H1 (cell line): ENCODE data around the gene DPF3. TPM values are rescaled to one million over a fixed set of nuclear protein-coding genes. Genes with fewer than 3 reads are reported as not detected.

ENCODE experiments used
- CTCF ChIA-PET: fragments of 300-600 bp; sonication (Branson Sonifier 250); formaldehyde crosslinking; loops from one replicate; lab custom pipeline; 2021; ENCODE audit not compliant: partially characterized antibody; lab: Charles Lee
- POLR2A ChIA-PET: fragments of 300-600 bp; sonication (Branson Sonifier 250); formaldehyde crosslinking; loops from one replicate; lab custom pipeline; 2021; ENCODE audit warnings: inconsistent platforms; ENCODE audit not compliant: partially characterized antibody; lab: Charles Lee
- DNase-seq, 2 experiments: peaks; one replicate each; pipeline versions ENCODE4 v3.0.0 to v3.0.0-alpha.2; 2010 to 2022; ENCODE audit warnings: low spot score in 2 of 2, low read depth in 1 of 2, mixed read lengths in 1 of 2
- FAIRE-seq: peaks from 2 replicates; lab custom pipeline; 2011; peaks lifted over from hg19 to GRCh38; lab: Jason Lieb, UNC
- H2AFZ ChIP-seq: 2 replicates; pipeline ENCODE4 v1.8.1; 2012; ENCODE audit warnings: low read length, inconsistent platforms
- H2AK5ac ChIP-seq: 2 replicates; pipeline ENCODE4 v1.6.1; 2013; ENCODE audit warnings: low read depth, low read length
- H2BK120ac ChIP-seq: replicated peaks from 2 replicates; pipeline ENCODE3; 2013; ENCODE audit warnings: low read depth, low read length, inconsistent platforms
- H2BK12ac ChIP-seq: 2 replicates; pipeline ENCODE4 v1.6.1; 2013; ENCODE audit warnings: low read depth, low read length
- H2BK15ac ChIP-seq: 2 replicates; pipeline ENCODE4 v1.6.1; 2013; ENCODE audit warnings: low read length
- H2BK20ac ChIP-seq: 2 replicates; pipeline ENCODE4 v1.6.1; 2013; ENCODE audit warnings: low read length
- H2BK5ac ChIP-seq: 2 replicates; pipeline ENCODE4 v1.6.1; 2013; ENCODE audit warnings: low read depth, low read length
- H3K14ac ChIP-seq: 2 replicates; pipeline ENCODE4 v1.6.1; 2013; ENCODE audit warnings: inconsistent platforms; ENCODE audit not compliant: insufficient read length
- H3K18ac ChIP-seq: 2 replicates; pipeline ENCODE4 v1.6.1; 2013; ENCODE audit warnings: low read length; ENCODE audit errors: extremely low read depth
- H3K23ac ChIP-seq: 2 replicates; pipeline ENCODE4 v1.6.1; 2013; ENCODE audit warnings: inconsistent platforms; ENCODE audit not compliant: insufficient read length
- H3K23me2 ChIP-seq: 2 replicates; pipeline ENCODE4 v1.6.1; 2013; ENCODE audit warnings: low read depth, low read length
- H3K27ac ChIP-seq: 2 replicates; pipeline ENCODE4 v1.6.1; 2011; ENCODE audit warnings: low read depth, low read length, inconsistent platforms
- H3K27me3 ChIP-seq, 4 experiments: replicated peaks in 1 of 4; 1 replicate in 1 of 4; 2 replicates in 3 of 4; pipeline versions ENCODE4 v1.6.1 to v1.8.1; 2011 to 2013; ENCODE audit warnings: low read length in 3 of 4, mild to moderate bottlenecking in 3 of 4, inconsistent platforms in 2 of 4, mixed read lengths in 2 of 4, moderate library complexity in 1 of 4; ENCODE audit not compliant: control insufficient read depth in 3 of 4, insufficient read depth in 3 of 4; ENCODE audit errors: extremely low read depth in 1 of 4
- H3K36me3 ChIP-seq, 4 experiments: 2 replicates each; pipeline versions ENCODE4 v1.6.1 to v1.8.1; 2011 to 2013; ENCODE audit warnings: mild to moderate bottlenecking in 4 of 4, low read length in 3 of 4, moderate library complexity in 2 of 4, control low read depth in 1 of 4, inconsistent platforms in 1 of 4; ENCODE audit not compliant: insufficient read depth in 4 of 4, control insufficient read depth in 2 of 4
- H3K4ac ChIP-seq: replicated peaks from 2 replicates; pipeline ENCODE3; 2013; ENCODE audit warnings: low read length, low read depth, mixed read lengths, inconsistent platforms; ENCODE audit not compliant: insufficient read length
- H3K4me1 ChIP-seq, 4 experiments: replicated peaks in 1 of 4; 1 replicate in 1 of 4; 2 replicates in 3 of 4; pipeline versions ENCODE4 v1.6.1 to v1.8.1; 2011 to 2013; ENCODE audit warnings: low read length in 3 of 4, inconsistent platforms in 2 of 4, mixed read lengths in 1 of 4; ENCODE audit not compliant: insufficient read depth in 4 of 4, control insufficient read depth in 3 of 4
- H3K4me2 ChIP-seq, 2 experiments: 2 replicates each; pipeline versions ENCODE4 v1.6.1 to v1.8.1; 2011 to 2013; ENCODE audit warnings: low read depth in 2 of 2, low read length in 2 of 2, control low read depth in 1 of 2, inconsistent platforms in 1 of 2, mild to moderate bottlenecking in 1 of 2; ENCODE audit not compliant: insufficient read depth in 1 of 2
- H3K4me3 ChIP-seq, 4 experiments: fragments of 200-600, 300-600 bp in 1 of 4; sonication (generic), shearing (Covaris generic), sonication (Bioruptor Twin) in 1 of 4; 2 replicates each; pipeline versions ENCODE4 v1.5.1 to v1.8.1; 2011 to 2016; ENCODE audit warnings: low read length in 4 of 4, low read depth in 3 of 4, control low read depth in 2 of 4, inconsistent platforms in 2 of 4, mild to moderate bottlenecking in 2 of 4, mixed read lengths in 1 of 4, moderate library complexity in 1 of 4; ENCODE audit not compliant: insufficient read depth in 2 of 4; ENCODE audit errors: extremely low read depth in 1 of 4
- H3K56ac ChIP-seq: replicated peaks from 2 replicates; pipeline ENCODE3; 2013; ENCODE audit warnings: low read depth, mild to moderate bottlenecking, mixed read lengths, low read length, inconsistent platforms; ENCODE audit not compliant: insufficient read length
- H3K79me1 ChIP-seq: 2 replicates; pipeline ENCODE4 v1.6.1; 2013; ENCODE audit warnings: low read depth, low read length, control low read depth
- H3K79me2 ChIP-seq, 2 experiments: 2 replicates each; pipeline versions ENCODE4 v1.6.1 to v1.8.1; 2012 to 2013; ENCODE audit warnings: low read length in 2 of 2, mild to moderate bottlenecking in 2 of 2, inconsistent platforms in 1 of 2; ENCODE audit not compliant: insufficient read depth in 2 of 2, control insufficient read depth in 1 of 2
- H3K9ac ChIP-seq, 4 experiments: replicated peaks in 1 of 4; 1 replicate in 1 of 4; 2 replicates in 3 of 4; pipeline versions ENCODE4 v1.6.1 to v1.8.1; 2011 to 2013; ENCODE audit warnings: low read depth in 3 of 4, low read length in 3 of 4, control low read depth in 2 of 4, mild to moderate bottlenecking in 2 of 4, moderate library complexity in 2 of 4, inconsistent platforms in 1 of 4; ENCODE audit errors: extremely low read depth in 1 of 4
- H3K9me3 ChIP-seq, 2 experiments: 2 replicates each; pipeline versions ENCODE4 v1.6.1 to v1.8.1; 2012 to 2013; ENCODE audit warnings: mild to moderate bottlenecking in 2 of 2, moderate library complexity in 2 of 2, control low read depth in 1 of 2, inconsistent platforms in 1 of 2, low read depth in 1 of 2, low read length in 1 of 2, mixed read lengths in 1 of 2; ENCODE audit not compliant: insufficient read depth in 2 of 2
- H4K20me1 ChIP-seq, 2 experiments: replicated peaks in 1 of 2; 2 replicates each; pipeline versions ENCODE3 to v1.8.1; 2011 to 2013; ENCODE audit warnings: inconsistent platforms in 2 of 2, low read length in 2 of 2, mild to moderate bottlenecking in 1 of 2; ENCODE audit not compliant: insufficient read depth in 2 of 2, control insufficient read depth in 1 of 2
- H4K5ac ChIP-seq: 2 replicates; pipeline ENCODE4 v1.6.1; 2013; ENCODE audit warnings: low read length, low read depth, mixed read lengths, inconsistent platforms; ENCODE audit not compliant: insufficient read length
- H4K8ac ChIP-seq: 2 replicates; pipeline ENCODE4 v1.8.0; 2013; ENCODE audit warnings: mild to moderate bottlenecking, moderate library complexity, low read length, inconsistent platforms; ENCODE audit not compliant: insufficient read depth; ENCODE audit errors: extremely low read depth
- H4K91ac ChIP-seq: replicated peaks from 2 replicates; pipeline ENCODE3; 2013; ENCODE audit warnings: low read length, mixed read lengths, inconsistent platforms; ENCODE audit not compliant: insufficient read length
- CHD2 ChIP-seq: IDR thresholded peaks from 2 replicates; pipeline ENCODE4 v1.6.1; 2012; ENCODE audit warnings: low read length, improper control_type of control experiment
- SIN3A ChIP-seq, 2 experiments: IDR thresholded peaks in 1 of 2; conservative IDR thresholded peaks in 1 of 2; 2 replicates each; pipeline ENCODE4 v1.6.1; 2011 to 2012; ENCODE audit warnings: low read length in 2 of 2, improper control_type of control experiment in 1 of 2, low read depth in 1 of 2, mild to moderate bottlenecking in 1 of 2
- WGBS, 2 experiments: shearing (Covaris generic) in 1 of 2; methylation state at CpG; one replicate each; pipeline versions ENCODE4 v1.1.6 to v1.1.7; 2013 to 2015; ENCODE audit warnings: low lambda C conversion rate in 2 of 2, mixed read lengths in 2 of 2, inconsistent platforms in 1 of 2, low coverage in 1 of 2, missing lambda C conversion rate in 1 of 2; ENCODE audit not compliant: insufficient replicate concordance in 2 of 2, insufficient coverage in 1 of 2, insufficient read length in 1 of 2; ENCODE audit errors: extremely low coverage in 1 of 2, missing lambda C conversion rate in 1 of 2; 5-methylcytosine and 5-hydroxymethylcytosine counted together
- polyA plus RNA-seq, 7 experiments: library from polyadenylated mRNA; depleted of rRNA in 3 of 7; stranded (reverse) in 5 of 7; unstranded in 2 of 7; fragments of >200 nt in 5 of 7; fragments of 200-250 nt in 2 of 7; gene quantifications; 1 replicate in 5 of 7; 2 replicates in 1 of 7; 4 replicates in 1 of 7; pipeline versions ENCODE4 v1.2.1 to v1.2.3, GENCODE V29; 2011 to 2013; ENCODE audit warnings: missing spikeins in 2 of 7, mixed read lengths in 2 of 7
- total RNA-seq: library from RNA; stranded (reverse); fragmentation: NEBNext Ultra II Directional; extraction: Animal tissue kit (Norgen Biotek cat#: 25700); gene quantifications from 2 replicates; pipeline ENCODE4 v1.2.1, GENCODE V29; 2021
- TF ChIP-seq, protein P1 (sequence below): IDR thresholded peaks from 2 replicates; pipeline ENCODE4 v1.6.1; 2012; ENCODE audit warnings: inconsistent platforms
- TF ChIP-seq, protein P2 (sequence below): IDR thresholded peaks from 2 replicates; pipeline ENCODE4 v1.6.1; 2011; ENCODE audit warnings: low read length, improper control_type of control experiment

The DPF3 gene
- total and polyA plus RNA-seq, 2 of the 8 experiments (the other 6 are each of a cell fraction or from before 2014, with no cell fraction given) = 0.19 TPM; not detected in 1

- FAIRE-seq (no peak), DNase-seq (no peak)
- Histone ChIP-seq H4K91ac (no peak overlapping the region), H2BK20ac (no peak overlapping the region), H2AK5ac (no peak overlapping the region), H2BK120ac (no peak overlapping the region), H4K20me1 (no peaks in the 10 kb centered on the region), H3K23me2 (no peaks in the 10 kb centered on the region; the same call in 1 of the 2 replicates), H3K18ac (no peak overlapping the region), H3K4me2 (no peak overlapping the region), H3K14ac (no peak overlapping the region), H3K27ac (no peak overlapping the region), H2BK5ac (no peak overlapping the region), H2BK15ac (no peak overlapping the region), H3K9me3 (no peaks in the 10 kb centered on the region), H3K4me3 (no peak overlapping the region), H2AFZ (no peak overlapping the region), H3K79me1 (no peaks in the 10 kb centered on the region), H3K9ac (no peak overlapping the region), H3K4me1 (no peaks in the 10 kb centered on the region), H3K27me3 (no peaks in the 10 kb centered on the region), H3K4ac (no peak overlapping the region), H3K23ac (no peak overlapping the region), H4K5ac (no peak overlapping the region), H3K36me3 (no peaks in the 10 kb centered on the region), H2BK12ac (no peak overlapping the region), H3K79me2 (no peaks in the 10 kb centered on the region), H4K8ac (no peak overlapping the region), H3K56ac (no peak overlapping the region)
- 90% methylated on average over 9 of the region's 9 CpGs; no CpG with 5 or more reads in 1 of the 2 experiments for WGBS, 2 experiments
- CTCF ChIA-PET = interaction anchor here (1.1 to 2.9 kb wide), 3 partner anchors 16 to 57 kb away, joined by 3 to 11 read pairs (median 4); no protein-coding TSS in a partner anchor
- POLR2A ChIA-PET = no interaction called here
- TF ChIP-seq, protein P1, sequence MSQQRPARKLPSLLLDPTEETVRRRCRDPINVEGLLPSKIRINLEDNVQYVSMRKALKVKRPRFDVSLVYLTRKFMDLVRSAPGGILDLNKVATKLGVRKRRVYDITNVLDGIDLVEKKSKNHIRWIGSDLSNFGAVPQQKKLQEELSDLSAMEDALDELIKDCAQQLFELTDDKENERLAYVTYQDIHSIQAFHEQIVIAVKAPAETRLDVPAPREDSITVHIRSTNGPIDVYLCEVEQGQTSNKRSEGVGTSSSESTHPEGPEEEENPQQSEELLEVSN = no peak
- TF ChIP-seq CHD2 (no peak), SIN3A (conservative IDR thresholded peaks at IDR 0.05 in 1 of 2, IDR thresholded peaks at IDR 0.05 in 1 of 2; ENCODE audit: low read depth in 1 of 2, low read length in 2 of 2) (no peak)
- TF ChIP-seq, protein P2, sequence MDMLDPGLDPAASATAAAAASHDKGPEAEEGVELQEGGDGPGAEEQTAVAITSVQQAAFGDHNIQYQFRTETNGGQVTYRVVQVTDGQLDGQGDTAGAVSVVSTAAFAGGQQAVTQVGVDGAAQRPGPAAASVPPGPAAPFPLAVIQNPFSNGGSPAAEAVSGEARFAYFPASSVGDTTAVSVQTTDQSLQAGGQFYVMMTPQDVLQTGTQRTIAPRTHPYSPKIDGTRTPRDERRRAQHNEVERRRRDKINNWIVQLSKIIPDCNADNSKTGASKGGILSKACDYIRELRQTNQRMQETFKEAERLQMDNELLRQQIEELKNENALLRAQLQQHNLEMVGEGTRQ = no peak
Observed at GRCh38 chr14:72573725-72574417, 320.0 kb downstream of the DPF3 start.
